Cardiac fibroblast (primary cell): Measurements from ENCODE around the gene LCN6.
A peak's percentile ranks its signal among the peaks of the same experiment; 100 is the strongest.

Source experiments
- DNase-seq, 2 donors: peaks; one replicate each; pipeline versions ENCODE4 v3.0.0 to v3.0.0-alpha.2; 2010; ENCODE audit warnings: low read depth in 2 of 2
- H3K4me3 ChIP-seq, 2 donors: replicated peaks in 1 of 2; 1 replicate in 1 of 2; 2 replicates in 1 of 2; pipeline ENCODE4 v1.5.1; 2011; ENCODE audit warnings: low read depth in 2 of 2, low read length in 2 of 2, mild to moderate bottlenecking in 2 of 2, moderate library complexity in 1 of 2
- CTCF ChIP-seq: IDR thresholded peaks from one replicate; pipeline ENCODE4 v1.5.1; 2011; ENCODE audit warnings: low read depth, mild to moderate bottlenecking, low read length, inconsistent platforms

LCN6 gene

GRCh38 chr9:136746621-136747020, 1.7 kb downstream of the LCN6 start:
- DNase-seq, result no peak
- no peak for TF ChIP-seq CTCF
- no peak overlapping the region for H3K4me3 ChIP-seq

DNA sequence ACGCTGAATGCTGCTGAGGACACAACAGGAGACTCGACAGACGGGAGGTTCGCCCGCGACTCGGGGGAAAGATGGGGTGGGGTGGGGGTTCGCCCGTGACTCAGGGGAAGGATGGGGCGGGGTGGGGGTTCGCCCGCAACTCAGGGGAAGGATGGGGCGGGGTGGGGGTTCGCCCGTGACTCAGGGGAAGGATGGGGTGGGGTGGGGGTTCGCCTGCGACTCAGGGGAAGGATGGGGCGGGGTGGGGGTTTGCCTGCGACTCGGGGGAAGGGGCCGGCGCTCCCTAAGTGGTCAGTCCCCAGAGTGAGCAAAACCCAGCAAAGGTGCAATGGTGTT, 2.2 kb downstream of the LCN6 start:
- no peak for TF ChIP-seq CTCF
- no peak overlapping the region for H3K4me3 ChIP-seq
- DNase-seq, result no peak

- no peak for TF ChIP-seq CTCF
- H3K4me3 ChIP-seq, result no peak overlapping the region
- DNase-seq, result no peak
These were observed 2.8 kb downstream of the LCN6 start for GRCh38 chr9:136745389-136746154.

DNA sequence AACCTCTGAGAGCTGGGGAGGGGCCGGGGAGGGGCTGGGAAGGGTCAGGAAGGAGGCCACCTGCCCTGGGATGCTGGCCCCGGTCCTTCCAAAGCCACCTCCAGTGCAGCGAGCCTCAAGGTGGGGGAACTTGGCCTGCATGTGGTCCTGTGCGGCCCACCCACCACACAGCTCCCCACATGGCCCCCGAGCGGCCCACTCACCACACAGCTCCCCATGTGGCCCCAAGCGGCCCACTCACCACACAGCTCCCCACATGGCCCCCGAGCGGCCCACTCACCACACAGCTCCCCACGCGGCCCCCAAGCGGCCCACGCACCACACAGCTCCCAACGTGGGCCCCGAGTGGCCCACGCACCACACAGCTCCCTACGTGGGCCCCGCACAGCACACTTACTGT, 3.6 kb downstream of the LCN6 start:
- DNase-seq, result no peak
- no peak overlapping the region for H3K4me3 ChIP-seq
- TF ChIP-seq CTCF, result no peak

GRCh38 chr9:136743639-136744211, 4.6 kb downstream of the LCN6 start:
- DNase-seq, result no peak
- no peak for TF ChIP-seq CTCF
- no peak overlapping the region for H3K4me3 ChIP-seq

DNA sequence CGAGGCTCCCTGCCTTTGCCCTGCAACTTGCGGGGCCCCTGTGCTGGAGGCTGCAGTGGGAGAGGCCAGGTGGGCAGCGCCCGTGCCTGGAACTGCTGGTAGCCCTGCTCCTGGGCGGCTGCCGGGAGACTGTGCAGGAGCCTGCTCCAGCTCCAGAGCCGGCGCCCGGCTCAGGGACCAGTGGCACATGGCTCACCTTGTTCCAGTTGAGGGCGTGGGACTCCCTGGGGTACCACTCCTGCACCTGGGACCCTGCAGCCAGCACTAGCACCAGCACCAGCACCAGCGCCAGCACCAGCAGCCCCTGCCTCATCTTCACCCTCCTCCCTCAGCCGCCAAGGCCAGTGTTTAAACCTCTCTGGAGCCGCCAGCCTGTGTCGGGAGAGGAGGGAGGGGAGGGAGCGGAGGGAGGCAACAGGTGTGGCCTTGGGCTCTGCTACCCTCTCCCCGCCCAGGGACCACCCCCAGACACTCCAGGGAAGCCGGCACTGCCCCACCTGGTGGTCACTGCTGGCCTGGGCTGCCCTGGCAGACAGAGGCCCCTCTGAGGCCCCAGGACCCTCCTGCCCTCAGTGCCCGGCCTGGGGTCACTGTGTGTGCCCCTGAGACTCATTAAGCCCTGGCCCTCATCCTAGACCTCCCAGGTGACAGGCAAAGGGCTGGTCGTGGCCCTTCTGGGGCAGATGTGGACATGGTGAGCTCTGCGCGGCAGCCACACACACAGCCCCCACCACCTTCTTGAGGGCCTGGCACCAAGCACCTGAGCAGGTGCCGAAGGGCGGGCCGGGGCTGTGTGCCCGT, 5.5 kb downstream of the LCN6 start, which contains the start of gene LCN10:
Gene LCN10, minus strand, starts transcription at position 350 of the 801 bp plus-strand sequence. Its CDS starts 37 bp downstream, at position 313.
- no peak for DNase-seq
- TF ChIP-seq CTCF, result peak; percentile 41
- H3K4me3 ChIP-seq, result no peak within 1 kb of the TSS
